HepG2 (cell line): ENCODE data around the gene ADAMTS17. TPM values are rescaled to one million over a fixed set of nuclear protein-coding genes. Genes with fewer than 3 reads are reported as not detected.

Experiments
- ATAC-seq: fragments of 200-7000 bp; cut with Tn5 transposase; 3 replicates; pipeline ENCODE4 v1.9.1; 2020; ENCODE audit warnings: mild to moderate bottlenecking, moderate library complexity
- BruUV-seq: library from RNA; stranded (reverse); fragments of 400-500 nt; replicated peaks from 2 replicates; lab custom pipeline; 2021; lab: Mats Ljungman, UMichigan
- CTCF ChIA-PET: fragments of 300-600 bp; formaldehyde crosslinking; extraction: SDS; loops from one replicate; lab custom pipeline; 2021; ENCODE audit warnings: low total read pairs, inconsistent platforms, low intra/inter-chr PET ratio; lab: Yijun Ruan, JAX
- POLR2A ChIA-PET: fragments of 350-600 bp; sonication (Branson Sonifier 250); formaldehyde crosslinking; loops from one replicate; lab custom pipeline; 2020; ENCODE audit warnings: antibody characterized with exemption, inconsistent platforms; lab: Yijun Ruan, JAX
- DNase-seq: peaks from one replicate; pipeline ENCODE4 v3.0.0-alpha.2; 2015; ENCODE audit warnings: low spot score
- FAIRE-seq: peaks from 3 replicates; lab custom pipeline; 2011; peaks lifted over from hg19 to GRCh38; lab: Jason Lieb, UNC
- H2AFZ ChIP-seq: one replicate; pipeline ENCODE4 v1.6.1; 2011; ENCODE audit warnings: low read length, inconsistent platforms
- H3K27ac ChIP-seq: fragments of 300-600 bp; 3 replicates; pipeline ENCODE4 v1.8.0; 2011; ENCODE audit warnings: mixed run types, mild to moderate bottlenecking, mixed read lengths, low read length, inconsistent platforms; ENCODE audit not compliant: insufficient read depth; ENCODE audit errors: extremely low read length
- H3K27me3 ChIP-seq, 2 experiments: fragments of 200-600 bp in 1 of 2; 2 replicates in 1 of 2; 3 replicates in 1 of 2; pipeline versions ENCODE4 v1.6.0 to v1.8.0; 2011; ENCODE audit warnings: low read length in 2 of 2, mild to moderate bottlenecking in 2 of 2, moderate library complexity in 2 of 2, inconsistent platforms in 1 of 2; ENCODE audit not compliant: insufficient read depth in 2 of 2, control insufficient read depth in 1 of 2
- H3K36me3 ChIP-seq, 2 experiments: fragments of 200-600 bp in 1 of 2; replicated peaks in 1 of 2; 2 replicates in 1 of 2; 3 replicates in 1 of 2; pipeline versions ENCODE4 v1.5.1 to v1.8.0; 2011; ENCODE audit warnings: low read length in 2 of 2, inconsistent platforms in 1 of 2; ENCODE audit not compliant: insufficient read depth in 2 of 2, control insufficient read depth in 1 of 2
- H3K4me1 ChIP-seq: 2 replicates; pipeline ENCODE4 v1.5.1; 2012; ENCODE audit warnings: low read length, inconsistent platforms; ENCODE audit not compliant: insufficient read depth
- H3K4me2 ChIP-seq: 2 replicates; pipeline ENCODE4 v1.6.0; 2011; ENCODE audit warnings: low read depth, low read length, inconsistent platforms
- H3K4me3 ChIP-seq, 3 experiments: fragments of 200-600 bp in 1 of 3; sonication (generic), shearing (Covaris generic) in 1 of 3; replicated peaks in 1 of 3; 2 replicates each; pipeline ENCODE4 v1.5.1; 2011 to 2016; ENCODE audit warnings: low read length in 3 of 3, inconsistent platforms in 2 of 3, low read depth in 2 of 3, mild to moderate bottlenecking in 2 of 3, control low read depth in 1 of 3, mixed read lengths in 1 of 3; ENCODE audit not compliant: insufficient read depth in 1 of 3
- H3K79me2 ChIP-seq: one replicate; pipeline ENCODE4 v1.6.1; 2011; ENCODE audit warnings: low read length, inconsistent platforms; ENCODE audit not compliant: insufficient read depth
- H3K9ac ChIP-seq: 2 replicates; pipeline ENCODE4 v1.6.0; 2011; ENCODE audit warnings: mild to moderate bottlenecking, low read depth, low read length, inconsistent platforms; ENCODE audit not compliant: insufficient read depth
- H3K9me3 ChIP-seq: 2 replicates; pipeline ENCODE4 v1.5.1; 2012; ENCODE audit warnings: mild to moderate bottlenecking, low read length
- H4K20me1 ChIP-seq: 2 replicates; pipeline ENCODE4 v1.6.0; 2011; ENCODE audit warnings: inconsistent platforms, mild to moderate bottlenecking, low read length, moderate library complexity; ENCODE audit not compliant: insufficient read depth
- NR2F2 ChIP-seq: IDR thresholded peaks from 2 replicates; pipeline ENCODE4 v1.6.1; 2012; ENCODE audit warnings: low read depth, inconsistent platforms, borderline replicate concordance
- RAD51 ChIP-seq: fragments of 450-650 bp; IDR thresholded peaks from 2 replicates; pipeline ENCODE4 v1.6.1; 2016; ENCODE audit warnings: borderline replicate concordance
- THYN1 ChIP-seq: sonication (generic); formaldehyde crosslinking; IDR thresholded peaks from 2 replicates; pipeline ENCODE4 v1.8.1; 2023; ENCODE audit warnings: low read depth, mild to moderate bottlenecking, moderate library complexity, missing genetic modification reagents, borderline replicate concordance
- ZBTB1 ChIP-seq: sonication (generic); formaldehyde crosslinking; IDR thresholded peaks from 2 replicates; pipeline ENCODE4 v1.4.0; 2020; ENCODE audit warnings: missing genetic modification reagents, borderline replicate concordance
- ZNF253 ChIP-seq: sonication (generic); formaldehyde crosslinking; IDR thresholded peaks from 2 replicates; pipeline ENCODE4 v1.8.0; 2022; ENCODE audit warnings: mild to moderate bottlenecking, missing genetic modification reagents, borderline replicate concordance
- WGBS: methylation state at CpG from one replicate; pipeline ENCODE4 v1.1.6; 2017; ENCODE audit warnings: low lambda C conversion rate; 5-methylcytosine and 5-hydroxymethylcytosine counted together
- in situ Hi-C: cut with HindIII; loops from 2 replicates; pipeline ENCODE4 v1.10.0; 2017; ENCODE audit warnings: low pct_unique_long_range_greater_than_20kb; ENCODE audit not compliant: extremely low pct_ligation_motif_present
- intact Hi-C: fragments of 100-400 bp; cut with micrococcal nuclease; formaldehyde crosslinking; loops from one replicate; pipeline ENCODE4 v1.10.0; 2022; ENCODE audit not compliant: unreplicated experiment
- polyA plus RNA-seq, 8 experiments: library from polyadenylated mRNA; depleted of rRNA in 3 of 8; stranded (reverse) in 7 of 8; unstranded in 1 of 8; fragments of >200 nt; fragmentation: Illumina TruSeq in 4 of 8; extraction: Trizol in 4 of 8; gene quantifications; 2 replicates each; pipeline versions ENCODE4 v1.2.1 to v1.2.3, GENCODE V29; 2011 to 2016; ENCODE audit warnings: low read depth in 4 of 8, missing spikeins in 1 of 8, mixed read lengths in 1 of 8; ENCODE audit not compliant: insufficient read depth in 1 of 8
- total RNA-seq, 5 experiments: library from RNA; depleted of rRNA; stranded (reverse); fragments of >200 nt; fragmentation: Illumina TruSeq; extraction: Trizol; gene quantifications; 2 replicates each; pipeline ENCODE4 v1.2.3, GENCODE V29; 2016; ENCODE audit warnings: low read depth in 1 of 5
- TF ChIP-seq, protein P1 (sequence below): sonication (generic); formaldehyde crosslinking; IDR thresholded peaks from 2 replicates; pipeline ENCODE4 v1.5.1; 2020; ENCODE audit warnings: missing genetic modification reagents, mild to moderate bottlenecking, borderline replicate concordance

The ADAMTS17 gene
- total and polyA plus RNA-seq, 2 of the 13 experiments (the other 11 are each of a cell fraction or from before 2014, with no cell fraction given), result 0.02 to 0.04 TPM

DNA sequence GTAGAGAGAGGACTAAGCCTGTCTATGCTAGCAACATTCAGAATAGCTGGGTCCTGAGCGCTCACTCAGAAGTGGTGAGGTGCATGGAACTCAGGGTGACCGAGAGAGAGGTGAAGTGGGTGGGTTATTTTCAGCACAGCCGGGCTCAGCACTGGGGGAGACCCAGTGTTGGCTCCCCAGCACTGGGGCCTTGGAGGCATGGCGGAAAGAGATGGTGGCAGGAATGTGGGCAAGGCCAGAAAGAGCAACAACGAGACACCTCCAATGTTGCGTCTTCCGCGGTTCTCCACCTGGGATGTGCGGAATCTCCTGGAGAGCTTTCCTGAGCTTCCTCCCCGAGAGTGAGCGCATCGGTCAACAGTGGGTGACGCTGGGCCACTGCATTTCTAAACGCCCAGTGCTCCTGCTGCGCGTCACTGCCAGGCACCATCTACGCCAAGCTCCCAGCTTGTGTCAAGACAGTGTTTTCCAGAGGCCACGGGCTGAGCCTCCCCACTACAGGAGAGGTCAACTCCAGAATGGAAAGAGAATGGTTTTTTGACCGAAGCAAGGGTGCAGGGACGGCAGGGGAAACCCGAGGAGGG is 148.4 kb downstream of the ADAMTS17 start (continued):
- TF ChIP-seq, protein P1, sequence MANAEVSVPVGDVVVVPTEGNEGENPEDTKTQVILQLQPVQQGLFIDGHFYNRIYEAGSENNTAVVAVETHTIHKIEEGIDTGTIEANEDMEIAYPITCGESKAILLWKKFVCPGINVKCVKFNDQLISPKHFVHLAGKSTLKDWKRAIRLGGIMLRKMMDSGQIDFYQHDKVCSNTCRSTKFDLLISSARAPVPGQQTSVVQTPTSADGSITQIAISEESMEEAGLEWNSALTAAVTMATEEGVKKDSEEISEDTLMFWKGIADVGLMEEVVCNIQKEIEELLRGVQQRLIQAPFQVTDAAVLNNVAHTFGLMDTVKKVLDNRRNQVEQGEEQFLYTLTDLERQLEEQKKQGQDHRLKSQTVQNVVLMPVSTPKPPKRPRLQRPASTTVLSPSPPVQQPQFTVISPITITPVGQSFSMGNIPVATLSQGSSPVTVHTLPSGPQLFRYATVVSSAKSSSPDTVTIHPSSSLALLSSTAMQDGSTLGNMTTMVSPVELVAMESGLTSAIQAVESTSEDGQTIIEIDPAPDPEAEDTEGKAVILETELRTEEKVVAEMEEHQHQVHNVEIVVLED (CRISPR knock-in tag), result no peak
- TF ChIP-seq THYN1 (CRISPR knock-in tag), result no peak

DNA sequence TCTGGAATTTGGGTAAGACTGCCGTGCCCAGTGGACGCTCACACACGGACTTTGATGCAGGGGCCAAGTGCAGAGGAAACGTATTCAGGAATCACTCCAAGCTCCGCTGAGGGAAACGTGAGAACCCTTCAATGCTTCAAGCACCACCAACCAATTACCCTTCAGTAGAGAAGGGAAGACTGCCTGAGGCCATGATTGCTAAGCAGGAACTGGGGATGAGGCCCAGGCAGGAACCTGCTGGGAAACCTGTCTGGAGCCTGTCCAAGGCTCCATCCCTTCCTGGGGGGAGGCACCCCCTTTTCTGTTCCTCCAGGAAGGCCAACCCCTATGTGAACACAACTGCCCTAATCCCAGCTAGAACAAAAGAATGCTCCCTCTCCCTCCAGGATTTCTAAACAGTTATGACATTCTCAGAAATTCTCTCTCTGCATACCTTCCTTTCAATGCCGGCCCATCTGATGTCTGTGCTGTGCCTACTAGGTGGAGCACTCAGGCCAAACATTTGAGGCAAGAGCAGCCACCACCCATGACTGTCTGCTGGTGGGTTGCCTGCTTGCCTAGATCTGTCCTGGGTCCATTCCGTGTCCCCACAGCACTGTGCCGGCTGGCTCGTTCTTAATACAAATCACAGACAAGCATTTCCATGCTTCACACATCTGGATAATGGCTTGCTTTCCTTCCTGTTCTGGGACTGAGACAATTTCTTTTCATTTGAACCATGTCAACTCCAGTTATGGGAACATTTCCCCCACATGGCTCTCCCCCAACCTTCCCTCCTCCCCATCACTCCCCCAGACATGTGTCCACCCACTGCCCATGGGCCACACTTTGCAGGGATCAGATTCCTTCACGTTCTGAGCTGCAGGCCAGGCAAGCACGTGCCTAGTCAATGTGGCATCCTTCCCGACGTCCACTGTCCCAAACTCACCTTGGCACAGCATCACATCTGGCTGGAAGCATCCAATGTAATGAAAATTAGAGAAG is 149.4 kb downstream of the ADAMTS17 start:
- H3K4me3 ChIP-seq, result no peak overlapping the region
- 27% methylated on average over 12 of the region's 14 CpGs for WGBS
- no peak overlapping the region for H2AFZ ChIP-seq
- TF ChIP-seq ZBTB1 (CRISPR knock-in tag) (no peak), ZNF253 (CRISPR knock-in tag) (no peak), RAD51 (no peak), NR2F2 (no peak)
- in situ Hi-C loops, result no loop called here
- ChIA-PET POLR2A (no interaction called here), CTCF (no interaction called here)
- BruUV-seq, result no TSS peak
- intact Hi-C loops, result no loop called here
- peaks cover 4% of the 10 kb centered on the region; the same call in 1 of the 2 replicates for H3K4me1 ChIP-seq
- FAIRE-seq (no peak), ATAC-seq (peak; percentile 29; the same call in 1 of the 3 replicates), DNase-seq (no peak)
- no peak overlapping the region for H3K27ac ChIP-seq
- no peak overlapping the region for H3K9ac ChIP-seq
- H3K79me2 ChIP-seq, result no peaks in the 10 kb centered on the region
- H4K20me1 ChIP-seq, result no peaks in the 10 kb centered on the region
- no peaks in the 10 kb centered on the region for H3K36me3 ChIP-seq
- H3K27me3 ChIP-seq, result peaks cover 0 to 1% of the 10 kb centered on the region in 2 experiments; a peak in 3 of 5 replicates
- no peak overlapping the region for H3K4me2 ChIP-seq
- H3K9me3 ChIP-seq, result no peaks in the 10 kb centered on the region
